ENCODE data around the gene LGALS12. TPM values are rescaled to one million over a fixed set of nuclear protein-coding genes. Genes with fewer than 3 reads are reported as not detected.

Gene LGALS12
- total RNA-seq, 3 donors from 2014 or later (not counting 1 experiment from before 2014, with no cell fraction given): 0.23 to 1.8 (median 0.38) TPM

GRCh38 chr11:63501236-63501635 lies 4.6 kb upstream of the LGALS12 start:
- H3K27ac Mint-ChIP-seq: no peak overlapping the region
- intact Hi-C loops (cut with micrococcal nuclease): no loop called here
- no peak for ATAC-seq
- H3K27me3 Mint-ChIP-seq (ENCODE audit: low read depth in 2 of 2): peaks cover 11 to 17% of the 10 kb centered on the region in 2 donors
- H3K36me3 Mint-ChIP-seq: peaks cover 13% of the 10 kb centered on the region
- no peak overlapping the region for H3K4me3 Mint-ChIP-seq
- WGBS (ENCODE audit: insufficient coverage): 46% methylated on average over 1 of the region's 1 CpG
- Histone ChIP-seq H3K9me3 (ENCODE audit: control insufficient read depth, insufficient read depth, low read length) (peaks cover 7% of the 10 kb centered on the region), H3K36me3 (ENCODE audit: control insufficient read depth, insufficient read depth, low read length) (no peaks in the 10 kb centered on the region), H3K4me1 (ENCODE audit: control insufficient read depth, insufficient read depth, low read length) (peaks cover 18% of the 10 kb centered on the region), H3K4me3 (ENCODE audit: low read length) (no peak overlapping the region), H3K27me3 (ENCODE audit: control insufficient read depth, insufficient read depth, low read length) (no peaks in the 10 kb centered on the region), H3K27ac (ENCODE audit: low read length) (no peak overlapping the region)
- DNase-seq: no peak
- H3K4me1 Mint-ChIP-seq: peaks cover 0 to 24% of the 10 kb centered on the region in 2 donors
- peaks cover 3 to 7% of the 10 kb centered on the region in 2 donors for H3K9me3 Mint-ChIP-seq
- no peak for TF ChIP-seq CTCF (IDR thresholded peaks at IDR 0.05)

GRCh38 chr11:63502252-63502820 lies 3.5 kb upstream of the LGALS12 start:
- 34% methylated on average over 2 of the region's 2 CpGs for WGBS (ENCODE audit: insufficient coverage)
- Mint-ChIP-seq H3K4me1 (peaks cover 0 to 32% of the 10 kb centered on the region in 2 donors), H3K27me3 (ENCODE audit: low read depth in 2 of 2) (peaks cover 6 to 9% of the 10 kb centered on the region in 2 donors), H3K36me3 (peaks cover 13% of the 10 kb centered on the region), H3K9me3 (peaks cover 3 to 7% of the 10 kb centered on the region in 2 donors), H3K27ac (peak overlapping the region in 1 of 2 donors; percentile 31), H3K4me3 (no peak overlapping the region)
- no peak for DNase-seq
- Histone ChIP-seq H3K4me3 (ENCODE audit: low read length) (no peak overlapping the region), H3K36me3 (ENCODE audit: control insufficient read depth, insufficient read depth, low read length) (no peaks in the 10 kb centered on the region), H3K9me3 (ENCODE audit: control insufficient read depth, insufficient read depth, low read length) (peaks cover 7% of the 10 kb centered on the region), H3K27me3 (ENCODE audit: control insufficient read depth, insufficient read depth, low read length) (no peaks in the 10 kb centered on the region), H3K27ac (ENCODE audit: low read length) (no peak overlapping the region), H3K4me1 (ENCODE audit: control insufficient read depth, insufficient read depth, low read length) (peaks cover 23% of the 10 kb centered on the region)
- ATAC-seq: no peak
- TF ChIP-seq CTCF (IDR thresholded peaks at IDR 0.05): no peak
- intact Hi-C loops (cut with micrococcal nuclease): no loop called here

DNA sequence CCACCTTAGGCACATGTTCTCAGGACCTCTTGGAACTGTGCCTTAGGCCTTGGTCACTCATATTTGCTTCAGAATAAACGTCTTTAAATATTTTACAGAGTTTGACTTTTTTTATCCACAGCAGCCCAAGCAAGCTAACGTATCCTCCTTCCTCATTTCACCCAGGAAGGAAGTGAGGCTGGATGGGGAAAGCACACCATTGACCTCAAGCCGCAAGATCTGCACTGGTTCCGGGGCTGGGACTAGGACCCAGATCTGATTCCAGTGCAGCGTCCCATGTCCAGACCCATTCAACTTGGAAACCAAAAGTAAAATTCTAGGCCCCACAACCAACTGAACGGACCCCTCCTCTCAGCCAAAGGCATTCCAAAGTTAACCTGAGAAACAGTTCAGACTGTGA lies 2.4 kb upstream of the LGALS12 start:
- Mint-ChIP-seq H3K9me3 (peaks cover 3 to 7% of the 10 kb centered on the region in 2 donors), H3K4me3 (no peak overlapping the region), H3K36me3 (peaks cover 13% of the 10 kb centered on the region), H3K27me3 (ENCODE audit: low read depth in 2 of 2) (peaks cover 0 to 5% of the 10 kb centered on the region in 2 donors), H3K4me1 (peaks cover 0 to 34% of the 10 kb centered on the region in 2 donors), H3K27ac (no peak overlapping the region)
- Histone ChIP-seq H3K27me3 (ENCODE audit: control insufficient read depth, insufficient read depth, low read length) (no peaks in the 10 kb centered on the region), H3K9me3 (ENCODE audit: control insufficient read depth, insufficient read depth, low read length) (peaks cover 7% of the 10 kb centered on the region), H3K4me1 (ENCODE audit: control insufficient read depth, insufficient read depth, low read length) (peaks cover 23% of the 10 kb centered on the region), H3K36me3 (ENCODE audit: control insufficient read depth, insufficient read depth, low read length) (no peaks in the 10 kb centered on the region), H3K4me3 (ENCODE audit: low read length) (no peak overlapping the region), H3K27ac (ENCODE audit: low read length) (no peak overlapping the region)
- WGBS (ENCODE audit: insufficient coverage): 65% methylated on average over 5 of the region's 6 CpGs
- intact Hi-C loops (cut with micrococcal nuclease): no loop called here
- DNase-seq (no peak), ATAC-seq (peak in 1 of 3 donors; percentile 54)
- TF ChIP-seq CTCF (IDR thresholded peaks at IDR 0.05): no peak

GRCh38 chr11:63504054-63504453 lies 1.8 kb upstream of the LGALS12 start:
- Mint-ChIP-seq H3K9me3 (peaks cover 3 to 7% of the 10 kb centered on the region in 2 donors), H3K4me3 (no peak overlapping the region), H3K27me3 (ENCODE audit: low read depth in 2 of 2) (peaks cover 0 to 2% of the 10 kb centered on the region in 2 donors), H3K4me1 (peaks cover 0 to 34% of the 10 kb centered on the region in 2 donors), H3K27ac (peak overlapping the region in 1 of 2 donors; percentile 31), H3K36me3 (peaks cover 13% of the 10 kb centered on the region)
- no peak overlapping the region for H3K4me3 ChIP-seq (ENCODE audit: low read length)
- H3K27me3 ChIP-seq (ENCODE audit: control insufficient read depth, insufficient read depth, low read length): no peaks in the 10 kb centered on the region
- peaks cover 23% of the 10 kb centered on the region for H3K4me1 ChIP-seq (ENCODE audit: control insufficient read depth, insufficient read depth, low read length)
- TF ChIP-seq CTCF (IDR thresholded peaks at IDR 0.05): no peak
- intact Hi-C loops (cut with micrococcal nuclease): no loop called here
- DNase-seq (no peak), ATAC-seq (no peak)
- WGBS (ENCODE audit: insufficient coverage): 76% methylated on average over 1 of the region's 1 CpG
- no peaks in the 10 kb centered on the region for H3K36me3 ChIP-seq (ENCODE audit: control insufficient read depth, insufficient read depth, low read length)
- peaks cover 7% of the 10 kb centered on the region for H3K9me3 ChIP-seq (ENCODE audit: control insufficient read depth, insufficient read depth, low read length)
- H3K27ac ChIP-seq (ENCODE audit: low read length): no peak overlapping the region

Data from natural killer cell (primary cell).